Upper lobe of right lung (tissue), 1 donor: ENCODE measurements around the gene PRF1. TPM values are rescaled to one million over a fixed set of nuclear protein-coding genes. Genes with fewer than 3 reads are reported as not detected.

ENCODE experiments used
- ATAC-seq: fragments of 200-7000 bp; cut with Tn5 transposase; one replicate; pipeline ENCODE4 v1.9.1; 2020; ENCODE audit warnings: mild to moderate bottlenecking, moderate library complexity
- DNase-seq: peaks from one replicate; pipeline ENCODE4 v3.0.0-alpha.2; 2020
- H3K27ac ChIP-seq: fragments of 200-600 bp; one replicate; pipeline ENCODE4 v1.8.0; 2022
- H3K27me3 ChIP-seq: fragments of 200-600 bp; one replicate; pipeline ENCODE4 v1.8.0; 2022; ENCODE audit warnings: mild to moderate bottlenecking
- H3K36me3 ChIP-seq: fragments of 200-600 bp; one replicate; pipeline ENCODE4 v1.8.0; 2022
- H3K4me1 ChIP-seq: fragments of 200-600 bp; one replicate; pipeline ENCODE4 v1.8.0; 2022
- H3K4me3 ChIP-seq: fragments of 200-600 bp; one replicate; pipeline ENCODE4 v1.8.0; 2022; ENCODE audit warnings: mild to moderate bottlenecking
- H3K9me3 ChIP-seq: fragments of 200-600 bp; one replicate; pipeline ENCODE4 v1.8.0; 2022
- CTCF ChIP-seq: fragments of 200-600 bp; IDR thresholded peaks from one replicate; pipeline ENCODE4 v1.8.0; 2022; ENCODE audit warnings: antibody characterized with exemption
- intact Hi-C: fragments of 100-400 bp; cut with DNase I; formaldehyde crosslinking; loops from one replicate; pipeline ENCODE4 v1.11.0; 2022
- total RNA-seq: library from RNA; stranded (reverse); fragmentation: NEBNext Ultra II Directional; extraction: Animal tissue kit (Norgen Biotek cat#: 25700); gene quantifications from one replicate; pipeline ENCODE4 v1.2.1, GENCODE V29; 2021
- donor health status: DM: no; HTN: yes; CAD: no; lungs with severe emphysema.

The PRF1 gene
- total RNA-seq, 1 donor from 2014 or later: 32.3 TPM

GRCh38 chr10:70551466-70551865, 51.1 kb downstream of the PRF1 start:
- intact Hi-C loops: no loop called here
- no peaks in the 10 kb centered on the region for H3K27me3 ChIP-seq
- DNase-seq: no peak
- no peaks in the 10 kb centered on the region for H3K36me3 ChIP-seq
- no peak for TF ChIP-seq CTCF
- H3K4me1 ChIP-seq: peaks cover 14% of the 10 kb centered on the region
- ATAC-seq: no peak
- no peaks in the 10 kb centered on the region for H3K9me3 ChIP-seq
- no peak overlapping the region for H3K4me3 ChIP-seq
- H3K27ac ChIP-seq: peak overlapping the region; percentile 42

GRCh38 chr10:70550459-70550858, 52.1 kb downstream of the PRF1 start:
- TF ChIP-seq CTCF: no peak
- H3K27me3 ChIP-seq: no peaks in the 10 kb centered on the region
- no peak overlapping the region for H3K4me3 ChIP-seq
- DNase-seq (no peak), ATAC-seq (no peak)
- H3K4me1 ChIP-seq: peaks cover 14% of the 10 kb centered on the region
- no peak overlapping the region for H3K27ac ChIP-seq
- intact Hi-C loops: no loop called here
- H3K36me3 ChIP-seq: no peaks in the 10 kb centered on the region
- H3K9me3 ChIP-seq: no peaks in the 10 kb centered on the region

- H3K4me1 ChIP-seq: peaks cover 14% of the 10 kb centered on the region
- H3K27me3 ChIP-seq: no peaks in the 10 kb centered on the region
- H3K9me3 ChIP-seq: no peaks in the 10 kb centered on the region
- ATAC-seq (peak; percentile 79), DNase-seq (no peak)
- H3K36me3 ChIP-seq: no peaks in the 10 kb centered on the region
- peak; percentile 90 for TF ChIP-seq CTCF
- intact Hi-C loops: loop anchor here (5.0 kb wide), 1 partner anchor 207 kb away; no protein-coding TSS in a partner anchor
- no peak overlapping the region for H3K4me3 ChIP-seq
- H3K27ac ChIP-seq: no peak overlapping the region
These were observed 52.5 kb downstream of the PRF1 start for GRCh38 chr10:70549962-70550458.

- Histone ChIP-seq H3K9me3 (no peaks in the 10 kb centered on the region), H3K27me3 (no peaks in the 10 kb centered on the region), H3K4me1 (peaks cover 14% of the 10 kb centered on the region), H3K36me3 (no peaks in the 10 kb centered on the region), H3K4me3 (no peak overlapping the region), H3K27ac (no peak overlapping the region)
- no peak for ATAC-seq
- intact Hi-C loops: loop anchor here (5.0 kb wide), 1 partner anchor 208 kb away; no protein-coding TSS in a partner anchor
- DNase-seq: no peak
- no peak for TF ChIP-seq CTCF
These were observed 53.1 kb downstream of the PRF1 start for GRCh38 chr10:70549351-70549961.

Other genes with a start within 250 kb of the PRF1 start
- gene LRRC20, start 220.1 kb downstream of the PRF1 start, total RNA-seq: 10.9 TPM
- gene EIF4EBP2, start 198.6 kb downstream of the PRF1 start, total RNA-seq: 79.3 TPM
- gene NODAL, start 161.1 kb downstream of the PRF1 start, total RNA-seq: not detected
- gene PALD1, start 124.0 kb downstream of the PRF1 start, total RNA-seq: 27.0 TPM
- gene ADAMTS14, start 69.8 kb upstream of the PRF1 start, total RNA-seq: 0.55 TPM
- gene TBATA, start 182.6 kb upstream of the PRF1 start, total RNA-seq: not detected
- 38.3 TPM for gene SGPL1, start 213.2 kb upstream of the PRF1 start, total RNA-seq